ENCODE results near the gene GABRG3.

Gene GABRG3

GRCh38 chr15:27065785-27066184, 94.8 kb downstream of the GABRG3 start:
- no peak for DNase-seq

GRCh38 chr15:27066446-27066845, 95.5 kb downstream of the GABRG3 start:
- DNase-seq = no peak

- DNase-seq = no peak
Observed at GRCh38 chr15:27067175-27067574, 96.2 kb downstream of the GABRG3 start.

GRCh38 chr15:27070841-27071240, 99.9 kb downstream of the GABRG3 start:
- no peak for DNase-seq

GRCh38 chr15:27074179-27074578, 103.2 kb downstream of the GABRG3 start:
- DNase-seq = no peak

- no peak for DNase-seq
Observed at GRCh38 chr15:27077790-27078189, 106.8 kb downstream of the GABRG3 start.

- no peak for DNase-seq
Observed at GRCh38 chr15:27081676-27082418, 110.9 kb downstream of the GABRG3 start.

- no peak for DNase-seq
Observed at GRCh38 chr15:27082526-27082925, 111.5 kb downstream of the GABRG3 start.

GRCh38 chr15:27084844-27085243, 113.9 kb downstream of the GABRG3 start:
- no peak for DNase-seq

- no peak for DNase-seq
Observed at GRCh38 chr15:27086149-27086548, 115.2 kb downstream of the GABRG3 start.

- DNase-seq = no peak
Observed at GRCh38 chr15:27086805-27087204, 115.8 kb downstream of the GABRG3 start.

- DNase-seq = no peak
Observed at GRCh38 chr15:27087651-27088583, 116.9 kb downstream of the GABRG3 start.

- no peak for DNase-seq
Observed at GRCh38 chr15:27088584-27089232, 117.7 kb downstream of the GABRG3 start.

GRCh38 chr15:27089233-27089586, 118.2 kb downstream of the GABRG3 start:
- DNase-seq = no peak

- DNase-seq = no peak
Observed at GRCh38 chr15:27089676-27090075, 118.7 kb downstream of the GABRG3 start.

- DNase-seq = no peak
Observed at GRCh38 chr15:27091270-27091940, 120.4 kb downstream of the GABRG3 start.

- no peak for DNase-seq
Observed at GRCh38 chr15:27092390-27092789, 121.4 kb downstream of the GABRG3 start.

- DNase-seq = no peak
Observed at GRCh38 chr15:27094235-27094634, 123.3 kb downstream of the GABRG3 start.

- DNase-seq = no peak
Observed at GRCh38 chr15:27095886-27096624, 125.1 kb downstream of the GABRG3 start.

GRCh38 chr15:27097506-27097905, 126.5 kb downstream of the GABRG3 start:
- DNase-seq = no peak

GRCh38 chr15:27101982-27102381, 131.0 kb downstream of the GABRG3 start:
- no peak for DNase-seq

GRCh38 chr15:27111323-27111722, 140.3 kb downstream of the GABRG3 start:
- no peak for DNase-seq
